HepG2 (cell line): Measurements from ENCODE around the gene ORM1. TPM values are rescaled to one million over a fixed set of nuclear protein-coding genes. Genes with fewer than 3 reads are reported as not detected.
A peak's percentile ranks its signal among the peaks of the same experiment; 100 is the strongest.

ENCODE experiments used
- ATAC-seq: fragments of 200-7000 bp; cut with Tn5 transposase; 3 replicates; pipeline ENCODE4 v1.9.1; 2020; ENCODE audit warnings: mild to moderate bottlenecking, moderate library complexity
- BruUV-seq: library from RNA; stranded (reverse); fragments of 400-500 nt; replicated peaks from 2 replicates; lab custom pipeline; 2021; lab: Mats Ljungman, UMichigan
- CTCF ChIA-PET: fragments of 300-600 bp; formaldehyde crosslinking; extraction: SDS; loops from one replicate; lab custom pipeline; 2021; ENCODE audit warnings: low total read pairs, inconsistent platforms, low intra/inter-chr PET ratio; lab: Yijun Ruan, JAX
- POLR2A ChIA-PET: fragments of 350-600 bp; sonication (Branson Sonifier 250); formaldehyde crosslinking; loops from one replicate; lab custom pipeline; 2020; ENCODE audit warnings: antibody characterized with exemption, inconsistent platforms; lab: Yijun Ruan, JAX
- DNase-seq: peaks from one replicate; pipeline ENCODE4 v3.0.0-alpha.2; 2015; ENCODE audit warnings: low spot score
- FAIRE-seq: peaks from 3 replicates; lab custom pipeline; 2011; peaks lifted over from hg19 to GRCh38; lab: Jason Lieb, UNC
- H2AFZ ChIP-seq: one replicate; pipeline ENCODE4 v1.6.1; 2011; ENCODE audit warnings: low read length, inconsistent platforms
- H3K27ac ChIP-seq: fragments of 300-600 bp; 3 replicates; pipeline ENCODE4 v1.8.0; 2011; ENCODE audit warnings: mixed run types, mild to moderate bottlenecking, mixed read lengths, low read length, inconsistent platforms; ENCODE audit not compliant: insufficient read depth; ENCODE audit errors: extremely low read length
- H3K27me3 ChIP-seq, 2 experiments: fragments of 200-600 bp in 1 of 2; 2 replicates in 1 of 2; 3 replicates in 1 of 2; pipeline versions ENCODE4 v1.6.0 to v1.8.0; 2011; ENCODE audit warnings: low read length in 2 of 2, mild to moderate bottlenecking in 2 of 2, moderate library complexity in 2 of 2, inconsistent platforms in 1 of 2; ENCODE audit not compliant: insufficient read depth in 2 of 2, control insufficient read depth in 1 of 2
- H3K36me3 ChIP-seq, 2 experiments: fragments of 200-600 bp in 1 of 2; replicated peaks in 1 of 2; 2 replicates in 1 of 2; 3 replicates in 1 of 2; pipeline versions ENCODE4 v1.5.1 to v1.8.0; 2011; ENCODE audit warnings: low read length in 2 of 2, inconsistent platforms in 1 of 2; ENCODE audit not compliant: insufficient read depth in 2 of 2, control insufficient read depth in 1 of 2
- H3K4me1 ChIP-seq: 2 replicates; pipeline ENCODE4 v1.5.1; 2012; ENCODE audit warnings: low read length, inconsistent platforms; ENCODE audit not compliant: insufficient read depth
- H3K4me2 ChIP-seq: 2 replicates; pipeline ENCODE4 v1.6.0; 2011; ENCODE audit warnings: low read depth, low read length, inconsistent platforms
- H3K4me3 ChIP-seq, 3 experiments: fragments of 200-600 bp in 1 of 3; sonication (generic), shearing (Covaris generic) in 1 of 3; replicated peaks in 1 of 3; 2 replicates each; pipeline ENCODE4 v1.5.1; 2011 to 2016; ENCODE audit warnings: low read length in 3 of 3, inconsistent platforms in 2 of 3, low read depth in 2 of 3, mild to moderate bottlenecking in 2 of 3, control low read depth in 1 of 3, mixed read lengths in 1 of 3; ENCODE audit not compliant: insufficient read depth in 1 of 3
- H3K79me2 ChIP-seq: one replicate; pipeline ENCODE4 v1.6.1; 2011; ENCODE audit warnings: low read length, inconsistent platforms; ENCODE audit not compliant: insufficient read depth
- H3K9ac ChIP-seq: 2 replicates; pipeline ENCODE4 v1.6.0; 2011; ENCODE audit warnings: mild to moderate bottlenecking, low read depth, low read length, inconsistent platforms; ENCODE audit not compliant: insufficient read depth
- H3K9me3 ChIP-seq: 2 replicates; pipeline ENCODE4 v1.5.1; 2012; ENCODE audit warnings: mild to moderate bottlenecking, low read length
- H4K20me1 ChIP-seq: 2 replicates; pipeline ENCODE4 v1.6.0; 2011; ENCODE audit warnings: inconsistent platforms, mild to moderate bottlenecking, low read length, moderate library complexity; ENCODE audit not compliant: insufficient read depth
- FOXP4 ChIP-seq: sonication (generic); formaldehyde crosslinking; IDR thresholded peaks from 2 replicates; pipeline ENCODE4 v1.4.0; 2020; ENCODE audit warnings: missing genetic modification reagents
- HNRNPK ChIP-seq: fragments of 200-400 bp; formaldehyde crosslinking; IDR thresholded peaks from 2 replicates; pipeline ENCODE4 v1.6.1; 2018; ENCODE audit warnings: low read length, low read depth, moderate library complexity, mild to moderate bottlenecking; ENCODE audit not compliant: poor library complexity, severe bottlenecking
- HOXA3 ChIP-seq: sonication (generic); formaldehyde crosslinking; IDR thresholded peaks from 2 replicates; pipeline ENCODE4 v1.5.0; 2020; ENCODE audit warnings: missing genetic modification reagents
- PAWR ChIP-seq: sonication (generic); formaldehyde crosslinking; IDR thresholded peaks from 2 replicates; pipeline ENCODE4 v1.4.0; 2020; ENCODE audit warnings: missing genetic modification reagents, mild to moderate bottlenecking, borderline replicate concordance
- SP5 ChIP-seq: IDR thresholded peaks from 2 replicates; pipeline ENCODE4 v1.6.1; 2016; ENCODE audit warnings: low read depth, borderline replicate concordance
- TAF15 ChIP-seq: fragments of 200-400 bp; formaldehyde crosslinking; IDR thresholded peaks from one replicate; pipeline ENCODE4 v1.6.1; 2018; ENCODE audit warnings: mild to moderate bottlenecking, low read depth, low read length; ENCODE audit not compliant: poor library complexity, severe bottlenecking
- TCF12 ChIP-seq, 2 experiments: fragments of 450-650 bp in 1 of 2; sonication (generic) in 1 of 2; formaldehyde crosslinking in 1 of 2; IDR thresholded peaks; 2 replicates each; pipeline versions ENCODE4 v1.6.1 to v1.8.0; 2017 to 2022; ENCODE audit warnings: antibody characterized with exemption in 1 of 2, mild to moderate bottlenecking in 1 of 2, missing genetic modification reagents in 1 of 2, moderate library complexity in 1 of 2
- WGBS: methylation state at CpG from one replicate; pipeline ENCODE4 v1.1.6; 2017; ENCODE audit warnings: low lambda C conversion rate; 5-methylcytosine and 5-hydroxymethylcytosine counted together
- in situ Hi-C: cut with HindIII; loops from 2 replicates; pipeline ENCODE4 v1.10.0; 2017; ENCODE audit warnings: low pct_unique_long_range_greater_than_20kb; ENCODE audit not compliant: extremely low pct_ligation_motif_present
- intact Hi-C: fragments of 100-400 bp; cut with micrococcal nuclease; formaldehyde crosslinking; loops from one replicate; pipeline ENCODE4 v1.10.0; 2022; ENCODE audit not compliant: unreplicated experiment
- polyA plus RNA-seq, 8 experiments: library from polyadenylated mRNA; depleted of rRNA in 3 of 8; stranded (reverse) in 7 of 8; unstranded in 1 of 8; fragments of >200 nt; fragmentation: Illumina TruSeq in 4 of 8; extraction: Trizol in 4 of 8; gene quantifications; 2 replicates each; pipeline versions ENCODE4 v1.2.1 to v1.2.3, GENCODE V29; 2011 to 2016; ENCODE audit warnings: low read depth in 4 of 8, missing spikeins in 1 of 8, mixed read lengths in 1 of 8; ENCODE audit not compliant: insufficient read depth in 1 of 8
- total RNA-seq, 5 experiments: library from RNA; depleted of rRNA; stranded (reverse); fragments of >200 nt; fragmentation: Illumina TruSeq; extraction: Trizol; gene quantifications; 2 replicates each; pipeline ENCODE4 v1.2.3, GENCODE V29; 2016; ENCODE audit warnings: low read depth in 1 of 5

ORM1 gene
- total and polyA plus RNA-seq, 2 of the 13 experiments (the other 11 are each of a cell fraction or from before 2014, with no cell fraction given): 699 to 1,180 TPM

GRCh38 chr9:114365194-114365593 is 42.3 kb downstream of the ORM1 start:
- CTCF ChIA-PET: no interaction called here

GRCh38 chr9:114366334-114367128 is 43.6 kb downstream of the ORM1 start:
- H3K27me3 ChIP-seq: no peaks in the 10 kb centered on the region
- H3K4me1 ChIP-seq: peaks cover 14% of the 10 kb centered on the region
- no peak overlapping the region for H2AFZ ChIP-seq
- CTCF ChIA-PET: no interaction called here
- no peaks in the 10 kb centered on the region for H4K20me1 ChIP-seq
- no peak overlapping the region for H3K27ac ChIP-seq
- H3K4me3 ChIP-seq: no peak overlapping the region
- H3K79me2 ChIP-seq: no peaks in the 10 kb centered on the region
- H3K36me3 ChIP-seq: peaks cover 0 to 20% of the 10 kb centered on the region in 2 experiments; a peak in 3 of 5 replicates
- intact Hi-C loops: no loop called here
- TF ChIP-seq FOXP4 (CRISPR knock-in tag) (no peak), HNRNPK (peak; percentile 93)
- TF ChIP-seq, all 625 proteins: peak for 1
- in situ Hi-C loops: no loop called here
- H3K4me2 ChIP-seq: no peak overlapping the region
- H3K9me3 ChIP-seq: no peaks in the 10 kb centered on the region
- no peak for ATAC-seq
- BruUV-seq: no TSS peak
- FAIRE-seq: no peak
- DNase-seq: no peak
- POLR2A ChIA-PET: no interaction called here
- H3K9ac ChIP-seq: no peak overlapping the region
- 86% methylated on average over 10 of the region's 10 CpGs for WGBS

More at GRCh38 chr9:114365194-114365593, 42.3 kb downstream of the ORM1 start:
- Histone ChIP-seq H3K36me3 (peaks cover 0 to 30% of the 10 kb centered on the region in 2 experiments; a peak in 3 of 5 replicates), H3K9ac (no peak overlapping the region), H3K27me3 (no peaks in the 10 kb centered on the region), H3K4me2 (no peak overlapping the region), H3K9me3 (no peaks in the 10 kb centered on the region)
- POLR2A ChIA-PET: no interaction called here
- in situ Hi-C loops (no loop called here), intact Hi-C loops (no loop called here)
- FAIRE-seq (no peak), DNase-seq (no peak)
- no TSS peak for BruUV-seq
- WGBS: 91% methylated on average over 2 of the region's 2 CpGs
- TF ChIP-seq TCF12 (IDR thresholded peaks at IDR 0.05) (no peak), TCF12 (CRISPR knock-in tag; IDR thresholded peaks at IDR 0.05) (no peak), PAWR (CRISPR knock-in tag) (no peak), HOXA3 (CRISPR knock-in tag) (no peak), SP5 (CRISPR knock-in tag) (no peak), TAF15 (no peak)
- TF ChIP-seq, all 625 proteins: peak for 0
- ATAC-seq: no peak
- H2AFZ ChIP-seq: no peak overlapping the region
- H3K4me1 ChIP-seq: peaks cover 14% of the 10 kb centered on the region
- H4K20me1 ChIP-seq: no peaks in the 10 kb centered on the region
- H3K4me3 ChIP-seq: no peak overlapping the region
- no peaks in the 10 kb centered on the region for H3K79me2 ChIP-seq
- no peak overlapping the region for H3K27ac ChIP-seq
